ENCODE results near the gene FXYD2. TPM values are rescaled to one million over a fixed set of nuclear protein-coding genes. Genes with fewer than 3 reads are reported as not detected.

FXYD2 gene
- total RNA-seq, 1 donor: not detected

GRCh38 chr11:117830674-117831351 lies 6.3 kb upstream of the FXYD2 start:
- no peak overlapping the region for H3K4me3 ChIP-seq (ENCODE audit: low read depth, low read length)
- no peak for TF ChIP-seq CTCF (IDR thresholded peaks at IDR 0.05; ENCODE audit: insufficient read depth, low read length)
- DNase-seq (ENCODE audit: low read depth): no peak

GRCh38 chr11:117830072-117830471 lies 5.5 kb upstream of the FXYD2 start:
- no peak for DNase-seq (ENCODE audit: low read depth)
- H3K4me3 ChIP-seq (ENCODE audit: low read depth, low read length): no peak overlapping the region
- TF ChIP-seq CTCF (IDR thresholded peaks at IDR 0.05; ENCODE audit: insufficient read depth, low read length): no peak

- TF ChIP-seq CTCF (IDR thresholded peaks at IDR 0.05; ENCODE audit: insufficient read depth, low read length): no peak
- no peak overlapping the region for H3K4me3 ChIP-seq (ENCODE audit: low read depth, low read length)
- DNase-seq (ENCODE audit: low read depth): no peak
Measured at GRCh38 chr11:117829369-117829725, 4.8 kb upstream of the FXYD2 start.

- peak; percentile 23 for DNase-seq (ENCODE audit: low read depth)
- no peak overlapping the region for H3K4me3 ChIP-seq (ENCODE audit: low read depth, low read length)
- no peak for TF ChIP-seq CTCF (IDR thresholded peaks at IDR 0.05; ENCODE audit: insufficient read depth, low read length)
Measured at GRCh38 chr11:117828611-117829368, 4.2 kb upstream of the FXYD2 start.

GRCh38 chr11:117827521-117828511 lies 3.3 kb upstream of the FXYD2 start:
- H3K4me3 ChIP-seq (ENCODE audit: low read depth, low read length): no peak overlapping the region
- TF ChIP-seq CTCF (IDR thresholded peaks at IDR 0.05; ENCODE audit: insufficient read depth, low read length): no peak
- no peak for DNase-seq (ENCODE audit: low read depth)

- no peak for DNase-seq (ENCODE audit: low read depth)
- no peak overlapping the region for H3K4me3 ChIP-seq (ENCODE audit: low read depth, low read length)
- TF ChIP-seq CTCF (IDR thresholded peaks at IDR 0.05; ENCODE audit: insufficient read depth, low read length): no peak
Measured at GRCh38 chr11:117826832-117827231, 2.3 kb upstream of the FXYD2 start.

All from fibroblast of the aortic adventitia (primary cell).